Dedifferentiated amniotic fluid mesenchymal stem cell (primary cell): ENCODE measurements around the gene CYSTM1.
"Not testable (repeated sequence)": the region's sequence is repeated elsewhere in the genome, so short reads cannot be mapped to it uniquely, and the experiment has no call there.

Experiments used
- DNase-seq: peaks from one replicate; pipeline ENCODE4 v3.0.0-alpha.2; 2016; ENCODE audit errors: extremely low spot score

Gene CYSTM1

GRCh38 chr5:140178086-140178410, 3.1 kb downstream of the CYSTM1 start:
- no peak for DNase-seq

- no peak for DNase-seq
Observed at GRCh38 chr5:140178482-140179116, 3.6 kb downstream of the CYSTM1 start.

GRCh38 chr5:140181002-140181483, 6.1 kb downstream of the CYSTM1 start:
- no peak for DNase-seq

GRCh38 chr5:140181525-140181924, 6.5 kb downstream of the CYSTM1 start:
- DNase-seq = no peak

- DNase-seq = peak; percentile 68
Observed at GRCh38 chr5:140182075-140182711, 7.2 kb downstream of the CYSTM1 start.

GRCh38 chr5:140182803-140183367, 7.9 kb downstream of the CYSTM1 start:
- peak; percentile 17 for DNase-seq

GRCh38 chr5:140185409-140185808, 10.4 kb downstream of the CYSTM1 start:
- no peak for DNase-seq

GRCh38 chr5:140186267-140186671, 11.3 kb downstream of the CYSTM1 start:
- DNase-seq = no peak

GRCh38 chr5:140189253-140189652, 14.3 kb downstream of the CYSTM1 start:
- DNase-seq = no peak

GRCh38 chr5:140189977-140190871, 15.2 kb downstream of the CYSTM1 start:
- DNase-seq = peak; percentile 26

GRCh38 chr5:140190872-140191218, 15.9 kb downstream of the CYSTM1 start:
- no peak for DNase-seq

GRCh38 chr5:140192715-140193430, 17.9 kb downstream of the CYSTM1 start:
- no peak for DNase-seq

- no peak for DNase-seq
Observed at GRCh38 chr5:140194662-140195061, 19.7 kb downstream of the CYSTM1 start.

- no peak for DNase-seq
Observed at GRCh38 chr5:140196115-140196814, 21.3 kb downstream of the CYSTM1 start.

- DNase-seq = no peak
Observed at GRCh38 chr5:140197023-140197422, 22.0 kb downstream of the CYSTM1 start.

- DNase-seq = not testable (repeated sequence)
Observed at GRCh38 chr5:140198915-140199314, 23.9 kb downstream of the CYSTM1 start.

- no peak for DNase-seq
Observed at GRCh38 chr5:140202078-140202477, 27.1 kb downstream of the CYSTM1 start.

- no peak for DNase-seq
Observed at GRCh38 chr5:140202610-140203009, 27.6 kb downstream of the CYSTM1 start.

GRCh38 chr5:140205216-140205615, 30.2 kb downstream of the CYSTM1 start:
- DNase-seq = no peak

GRCh38 chr5:140205952-140206351, 31.0 kb downstream of the CYSTM1 start:
- no peak for DNase-seq
